GM12873 (cell line): ENCODE results near the gene ADH7.

Experiments used
- TF ChIP-seq, protein P1 (sequence below): IDR thresholded peaks from 2 replicates; pipeline ENCODE4 v1.5.1; 2012; ENCODE audit warnings: low read depth, mild to moderate bottlenecking, moderate library complexity, low read length, control low read depth; ENCODE audit not compliant: insufficient read depth; ENCODE audit errors: missing control alignments

Gene ADH7

DNA sequence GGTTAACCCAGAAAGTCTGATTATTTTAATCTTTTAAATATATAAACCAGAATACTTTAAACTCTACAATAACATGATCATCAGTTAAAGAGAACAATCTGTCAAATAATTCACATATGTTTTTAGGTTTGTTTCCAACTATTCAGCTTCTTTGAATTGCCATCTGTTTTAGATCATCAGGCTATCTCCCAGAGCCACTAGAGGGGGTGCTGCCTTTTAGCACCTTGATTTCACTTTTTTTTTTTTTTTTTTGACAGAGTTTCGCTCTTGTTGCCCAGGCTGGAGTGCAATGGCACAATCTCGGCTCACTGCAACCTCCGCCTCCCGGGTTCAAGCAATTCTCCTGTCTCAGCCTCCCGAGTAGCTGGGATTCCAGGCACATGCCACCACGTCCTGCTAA, 57.8 kb downstream of the ADH7 start:
- TF ChIP-seq, protein P1, sequence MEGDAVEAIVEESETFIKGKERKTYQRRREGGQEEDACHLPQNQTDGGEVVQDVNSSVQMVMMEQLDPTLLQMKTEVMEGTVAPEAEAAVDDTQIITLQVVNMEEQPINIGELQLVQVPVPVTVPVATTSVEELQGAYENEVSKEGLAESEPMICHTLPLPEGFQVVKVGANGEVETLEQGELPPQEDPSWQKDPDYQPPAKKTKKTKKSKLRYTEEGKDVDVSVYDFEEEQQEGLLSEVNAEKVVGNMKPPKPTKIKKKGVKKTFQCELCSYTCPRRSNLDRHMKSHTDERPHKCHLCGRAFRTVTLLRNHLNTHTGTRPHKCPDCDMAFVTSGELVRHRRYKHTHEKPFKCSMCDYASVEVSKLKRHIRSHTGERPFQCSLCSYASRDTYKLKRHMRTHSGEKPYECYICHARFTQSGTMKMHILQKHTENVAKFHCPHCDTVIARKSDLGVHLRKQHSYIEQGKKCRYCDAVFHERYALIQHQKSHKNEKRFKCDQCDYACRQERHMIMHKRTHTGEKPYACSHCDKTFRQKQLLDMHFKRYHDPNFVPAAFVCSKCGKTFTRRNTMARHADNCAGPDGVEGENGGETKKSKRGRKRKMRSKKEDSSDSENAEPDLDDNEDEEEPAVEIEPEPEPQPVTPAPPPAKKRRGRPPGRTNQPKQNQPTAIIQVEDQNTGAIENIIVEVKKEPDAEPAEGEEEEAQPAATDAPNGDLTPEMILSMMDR: peak; percentile 44

DNA sequence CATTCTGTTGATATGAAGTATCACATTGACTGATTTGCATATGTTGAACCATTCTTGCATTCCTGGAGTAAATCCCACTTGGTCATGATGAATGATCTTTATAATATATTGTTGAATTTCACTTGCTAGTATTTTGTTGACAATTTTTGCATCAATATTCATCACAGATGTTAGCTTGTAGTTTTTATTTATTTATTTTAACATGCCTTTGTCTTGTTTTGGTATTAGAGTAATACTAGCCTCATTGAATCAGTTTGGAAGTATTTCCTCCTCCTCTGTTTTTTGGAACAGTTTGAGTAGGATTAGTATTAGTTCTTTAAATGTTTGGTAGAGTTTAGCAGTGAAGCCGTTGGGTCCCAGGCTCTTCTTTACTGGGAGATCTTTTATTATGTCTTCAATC, 68.7 kb downstream of the ADH7 start:
- TF ChIP-seq, protein P1: no peak

DNA sequence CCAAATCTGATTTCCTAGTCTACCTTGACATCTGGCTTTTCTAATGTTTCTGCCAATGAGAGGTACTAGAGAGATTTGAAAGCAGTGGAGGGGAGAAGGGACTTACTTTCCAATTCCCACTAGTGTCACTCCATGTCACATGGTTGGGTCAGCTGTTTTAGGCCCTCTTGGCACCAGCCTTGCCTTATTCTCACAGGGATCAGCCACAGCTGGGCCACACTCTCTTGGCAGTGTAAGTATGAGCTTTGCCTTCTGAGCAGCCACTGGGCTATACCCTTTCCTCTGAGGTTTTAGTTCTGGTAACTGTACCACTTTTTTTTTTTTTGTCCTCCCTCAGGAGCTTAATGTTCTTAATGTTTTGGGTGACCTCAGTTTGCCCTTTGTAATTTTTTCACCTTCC, 72.4 kb downstream of the ADH7 start:
- TF ChIP-seq, protein P1: no peak
